ENCODE results near the gene REV1.

The REV1 gene

GRCh38 chr2:99495115-99495860 is 5.5 kb upstream of the REV1 start:
- no peak for DNase-seq (ENCODE audit: extremely low read depth, low read depth)
- TF ChIP-seq, protein P1, sequence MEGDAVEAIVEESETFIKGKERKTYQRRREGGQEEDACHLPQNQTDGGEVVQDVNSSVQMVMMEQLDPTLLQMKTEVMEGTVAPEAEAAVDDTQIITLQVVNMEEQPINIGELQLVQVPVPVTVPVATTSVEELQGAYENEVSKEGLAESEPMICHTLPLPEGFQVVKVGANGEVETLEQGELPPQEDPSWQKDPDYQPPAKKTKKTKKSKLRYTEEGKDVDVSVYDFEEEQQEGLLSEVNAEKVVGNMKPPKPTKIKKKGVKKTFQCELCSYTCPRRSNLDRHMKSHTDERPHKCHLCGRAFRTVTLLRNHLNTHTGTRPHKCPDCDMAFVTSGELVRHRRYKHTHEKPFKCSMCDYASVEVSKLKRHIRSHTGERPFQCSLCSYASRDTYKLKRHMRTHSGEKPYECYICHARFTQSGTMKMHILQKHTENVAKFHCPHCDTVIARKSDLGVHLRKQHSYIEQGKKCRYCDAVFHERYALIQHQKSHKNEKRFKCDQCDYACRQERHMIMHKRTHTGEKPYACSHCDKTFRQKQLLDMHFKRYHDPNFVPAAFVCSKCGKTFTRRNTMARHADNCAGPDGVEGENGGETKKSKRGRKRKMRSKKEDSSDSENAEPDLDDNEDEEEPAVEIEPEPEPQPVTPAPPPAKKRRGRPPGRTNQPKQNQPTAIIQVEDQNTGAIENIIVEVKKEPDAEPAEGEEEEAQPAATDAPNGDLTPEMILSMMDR (IDR thresholded peaks at IDR 0.05; ENCODE audit: low read depth, low read length, missing control alignments): no peak
- H3K4me3 ChIP-seq (replicated peaks; ENCODE audit: low read depth, low read length): no peak overlapping the region

GRCh38 chr2:99492721-99493120 is 2.9 kb upstream of the REV1 start:
- no peak overlapping the region for H3K4me3 ChIP-seq (replicated peaks; ENCODE audit: low read depth, low read length)
- TF ChIP-seq, protein P1 (IDR thresholded peaks at IDR 0.05; ENCODE audit: low read depth, low read length, missing control alignments): no peak
- DNase-seq (ENCODE audit: extremely low read depth, low read depth): no peak

DNA sequence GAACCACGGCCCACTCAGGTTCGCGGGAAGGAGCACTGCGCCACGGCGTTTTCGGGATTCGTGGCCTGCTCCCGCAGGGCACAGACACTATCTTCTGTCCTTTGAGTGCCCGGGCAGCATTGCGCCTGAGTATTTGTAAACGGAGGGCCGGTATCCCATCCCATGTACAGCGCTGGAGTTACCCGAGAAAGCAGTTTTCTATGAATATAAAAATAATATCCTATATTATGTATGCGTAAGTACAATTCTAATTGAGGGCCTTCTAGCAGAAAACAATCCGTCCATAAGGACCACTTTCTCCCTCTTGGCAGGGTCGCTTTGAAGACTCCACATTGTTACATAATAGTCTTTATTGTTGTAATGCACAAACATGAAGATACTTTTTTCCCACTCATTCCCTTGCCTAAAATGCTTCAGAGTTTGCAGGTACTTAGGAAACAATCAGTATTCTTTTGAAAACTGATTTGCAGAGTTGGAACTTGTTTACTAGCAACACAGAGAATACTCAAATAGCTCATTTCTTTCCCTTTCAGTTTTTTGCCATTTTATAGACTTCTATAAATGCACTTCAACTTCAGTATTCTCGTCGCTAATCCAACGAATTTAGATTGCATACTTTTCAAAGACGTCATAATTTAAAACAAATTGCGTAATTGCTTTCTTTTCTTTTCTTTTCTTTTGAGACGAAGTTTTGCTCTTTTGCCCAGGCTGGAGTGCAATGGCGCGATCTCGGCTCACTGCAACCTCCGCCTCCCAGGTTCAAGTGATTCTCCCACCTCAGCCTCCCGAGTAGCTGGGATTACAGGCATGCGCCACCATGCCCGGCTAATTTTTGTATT is 1.0 kb upstream of the REV1 start:
- peak overlapping the region; percentile 88 for H3K4me3 ChIP-seq (replicated peaks; ENCODE audit: low read depth, low read length)
- TF ChIP-seq, protein P1 (IDR thresholded peaks at IDR 0.05; ENCODE audit: low read depth, low read length, missing control alignments): no peak
- no peak for DNase-seq (ENCODE audit: extremely low read depth, low read depth)

DNA sequence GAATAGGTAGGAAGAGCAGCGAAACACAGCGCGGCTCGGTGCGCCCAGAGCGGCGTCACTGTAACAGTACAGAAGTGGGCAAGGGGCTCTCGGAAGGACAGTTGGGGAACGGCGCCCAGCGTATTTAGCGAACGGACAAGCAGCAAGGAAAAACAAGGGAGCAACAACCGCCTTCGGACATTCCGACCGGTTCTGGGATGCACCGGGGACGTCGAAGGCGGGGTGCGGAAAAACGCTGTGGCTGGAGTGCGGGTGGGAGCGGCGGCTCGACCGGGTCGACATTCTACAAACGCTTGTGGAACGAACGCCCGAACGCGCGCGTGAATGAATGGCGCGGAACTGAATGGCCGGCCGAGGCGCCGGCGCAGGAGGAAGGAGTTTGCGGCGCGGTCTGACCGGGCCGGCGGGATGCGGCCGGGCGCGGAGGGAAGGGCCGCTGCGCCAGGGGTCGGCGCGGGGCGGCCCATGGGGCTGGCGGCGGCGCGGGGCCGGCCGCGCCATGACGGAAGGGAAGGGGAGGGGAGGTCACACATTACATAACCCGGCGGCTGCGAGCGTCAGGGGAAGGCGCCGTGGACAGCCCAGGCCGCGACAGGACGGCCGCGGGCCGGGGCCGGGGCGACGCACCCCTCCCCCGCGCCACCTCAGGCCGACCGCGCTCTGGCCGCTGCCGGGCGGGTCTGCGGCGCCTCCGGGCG is 605 bp downstream of the REV1 start:
- H3K4me3 ChIP-seq (replicated peaks; ENCODE audit: low read depth, low read length): peak overlapping the region; percentile 88
- TF ChIP-seq, protein P1 (IDR thresholded peaks at IDR 0.05; ENCODE audit: low read depth, low read length, missing control alignments): no peak
- no peak for DNase-seq (ENCODE audit: extremely low read depth, low read depth)

- DNase-seq (ENCODE audit: extremely low read depth, low read depth): no peak
- TF ChIP-seq, protein P1 (IDR thresholded peaks at IDR 0.05; ENCODE audit: low read depth, low read length, missing control alignments): no peak
- H3K4me3 ChIP-seq (replicated peaks; ENCODE audit: low read depth, low read length): peak overlapping the region; percentile 88
Observed at GRCh38 chr2:99488539-99489062, 1.2 kb downstream of the REV1 start.

DNA sequence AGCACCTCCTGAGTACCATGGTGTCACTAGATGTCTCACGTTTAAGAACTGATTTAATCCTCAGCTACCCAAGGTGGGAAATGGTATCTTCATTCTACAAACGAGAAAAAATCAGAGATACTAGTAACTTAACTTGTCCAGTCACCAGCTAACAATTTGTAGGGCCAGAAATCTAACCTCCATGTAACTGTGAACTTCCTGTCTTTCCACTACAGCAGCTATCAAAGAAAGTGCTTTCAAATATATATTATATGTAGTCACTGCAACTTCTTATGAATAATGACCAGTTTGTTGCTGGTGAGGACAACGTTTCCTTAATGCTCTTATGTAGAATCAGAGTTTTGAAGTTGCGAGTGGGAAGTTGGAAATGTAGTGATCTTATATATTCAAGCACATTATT is 1.9 kb downstream of the REV1 start:
- TF ChIP-seq, protein P1 (IDR thresholded peaks at IDR 0.05; ENCODE audit: low read depth, low read length, missing control alignments): no peak
- DNase-seq (ENCODE audit: extremely low read depth, low read depth): no peak
- H3K4me3 ChIP-seq (replicated peaks; ENCODE audit: low read depth, low read length): peak overlapping the region; percentile 88; the same call in 1 of the 2 replicates

Data from HFF-Myc (cell line).